Smooth muscle cell (in vitro differentiated cells): Measurements from ENCODE around the gene SDK2. TPM values are rescaled to one million over a fixed set of nuclear protein-coding genes. Genes with fewer than 3 reads are reported as not detected.

ENCODE experiments used
- DNase-seq: peaks from one replicate; lab custom pipeline; 2025; ENCODE audit not compliant: unreplicated experiment; lab: John Stamatoyannopoulos, UW
- H2AFZ ChIP-seq: fragments of 200-600 bp; sonication (generic); 2 replicates; pipeline ENCODE4 v1.6.0; 2016; ENCODE audit warnings: antibody characterized with exemption, low read depth, mild to moderate bottlenecking
- H3F3A ChIP-seq: fragments of 200-600 bp; sonication (generic); 2 replicates; pipeline ENCODE4 v1.6.0; 2017; ENCODE audit warnings: antibody characterized with exemption, low read depth
- H3K27ac ChIP-seq: fragments of 200-600 bp; sonication (generic); 2 replicates; pipeline ENCODE4 v1.5.1; 2016; ENCODE audit warnings: low read depth, mild to moderate bottlenecking
- H3K27me3 ChIP-seq: fragments of 200-600 bp; sonication (generic); 2 replicates; pipeline ENCODE4 v1.6.1; 2016; ENCODE audit warnings: low read depth, mild to moderate bottlenecking
- H3K36me3 ChIP-seq: fragments of 200-600 bp; sonication (generic); 2 replicates; pipeline ENCODE4 v1.5.1; 2016; ENCODE audit warnings: low read depth
- H3K4me1 ChIP-seq: fragments of 200-600 bp; sonication (generic); 2 replicates; pipeline ENCODE4 v1.5.1; 2016; ENCODE audit warnings: low read depth
- H3K4me2 ChIP-seq: fragments of 200-600 bp; sonication (generic); 2 replicates; pipeline ENCODE4 v1.6.0; 2016; ENCODE audit warnings: mild to moderate bottlenecking
- H3K4me3 ChIP-seq: fragments of 200-600 bp; sonication (generic); 2 replicates; pipeline ENCODE4 v1.5.1; 2016; ENCODE audit warnings: mild to moderate bottlenecking
- H3K79me2 ChIP-seq: fragments of 200-600 bp; sonication (generic); 2 replicates; pipeline ENCODE4 v1.6.0; 2016; ENCODE audit warnings: low read depth, mild to moderate bottlenecking
- H3K9ac ChIP-seq: fragments of 200-600 bp; sonication (generic); 2 replicates; pipeline ENCODE4 v1.6.0; 2016; ENCODE audit warnings: low read depth
- H3K9me3 ChIP-seq: fragments of 200-600 bp; sonication (generic); replicated peaks from 2 replicates; pipeline ENCODE4 v1.5.1; 2016; ENCODE audit warnings: low read depth
- H4K20me1 ChIP-seq: fragments of 200-600 bp; sonication (generic); 2 replicates; pipeline ENCODE4 v1.6.0; 2016; ENCODE audit warnings: low read depth
- CTCF ChIP-seq: fragments of 200-600 bp; sonication (generic); IDR thresholded peaks from 2 replicates; pipeline ENCODE4 v1.5.1; 2017; ENCODE audit warnings: borderline replicate concordance, mild to moderate bottlenecking, antibody characterized with exemption; ENCODE audit not compliant: insufficient read depth, poor library complexity, severe bottlenecking
- WGBS: methylation state at CpG from one replicate; pipeline ENCODE4 v1.1.7; 2016; ENCODE audit warnings: low lambda C conversion rate; 5-methylcytosine and 5-hydroxymethylcytosine counted together
- polyA plus RNA-seq: library from polyadenylated mRNA; unstranded; fragments of >200 nt; fragmentation: Nextera tagmentation; extraction: Ambion mirVana; gene quantifications from 2 replicates; pipeline ENCODE4 v1.2.1, GENCODE V29; 2016
- total RNA-seq: library from RNA; depleted of rRNA; stranded (reverse); fragments of >200 nt; gene quantifications from 2 replicates; pipeline ENCODE4 v1.2.3, GENCODE V29; 2014

The SDK2 gene
- total and polyA plus RNA-seq, 2 experiments from 2014 or later = 4.6 to 6.5 TPM

DNA sequence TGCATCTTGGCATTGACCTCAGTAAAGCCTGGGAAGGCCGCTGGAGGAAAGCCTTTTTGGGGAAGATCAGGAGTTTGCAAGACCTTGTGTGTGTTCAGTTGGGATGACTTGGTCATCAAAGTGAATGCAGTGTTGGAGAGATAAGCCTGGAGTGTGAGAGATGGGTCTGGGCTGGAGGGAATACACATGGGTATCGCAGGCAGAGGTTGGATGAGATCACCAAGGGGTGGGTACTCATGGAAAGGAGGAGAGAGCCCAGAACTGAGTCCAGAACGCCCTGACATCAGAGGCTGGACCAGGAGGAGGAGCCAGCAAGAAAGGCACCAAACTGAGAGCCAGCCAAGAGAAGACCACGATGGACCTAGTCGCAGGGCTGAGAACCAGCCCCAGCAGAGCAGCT is 35.2 kb downstream of the SDK2 start:
- no peak overlapping the region for H3K9ac ChIP-seq
- TF ChIP-seq CTCF = no peak

GRCh38 chr17:73605444-73605843 is 38.8 kb downstream of the SDK2 start:
- H3K27me3 ChIP-seq = no peaks in the 10 kb centered on the region
- H3F3A ChIP-seq = no peaks in the 10 kb centered on the region
- H3K27ac ChIP-seq = no peak overlapping the region
- no peaks in the 10 kb centered on the region for H3K79me2 ChIP-seq
- no peak overlapping the region for H3K4me2 ChIP-seq
- H3K4me3 ChIP-seq = no peak overlapping the region
- no peak overlapping the region for H2AFZ ChIP-seq
- WGBS = 95% methylated on average over 8 of the region's 8 CpGs
- no peak overlapping the region for H3K9ac ChIP-seq
- TF ChIP-seq CTCF = no peak
- no peaks in the 10 kb centered on the region for H4K20me1 ChIP-seq
- H3K36me3 ChIP-seq = no peaks in the 10 kb centered on the region
- H3K9me3 ChIP-seq = no peaks in the 10 kb centered on the region
- H3K4me1 ChIP-seq = peaks cover 8% of the 10 kb centered on the region
- no peak for DNase-seq

More for the DNA sequence above, 35.2 kb downstream of the SDK2 start:
- Histone ChIP-seq H3K36me3 (no peaks in the 10 kb centered on the region), H3K27me3 (no peaks in the 10 kb centered on the region), H3F3A (no peaks in the 10 kb centered on the region), H3K79me2 (peaks cover 3% of the 10 kb centered on the region), H3K4me3 (no peak overlapping the region), H4K20me1 (no peaks in the 10 kb centered on the region), H3K4me1 (peaks cover 40% of the 10 kb centered on the region), H3K27ac (no peak overlapping the region), H3K4me2 (no peak overlapping the region), H2AFZ (no peak overlapping the region), H3K9me3 (no peaks in the 10 kb centered on the region)
- DNase-seq = no peak
- 86% methylated on average over 5 of the region's 5 CpGs for WGBS

DNA sequence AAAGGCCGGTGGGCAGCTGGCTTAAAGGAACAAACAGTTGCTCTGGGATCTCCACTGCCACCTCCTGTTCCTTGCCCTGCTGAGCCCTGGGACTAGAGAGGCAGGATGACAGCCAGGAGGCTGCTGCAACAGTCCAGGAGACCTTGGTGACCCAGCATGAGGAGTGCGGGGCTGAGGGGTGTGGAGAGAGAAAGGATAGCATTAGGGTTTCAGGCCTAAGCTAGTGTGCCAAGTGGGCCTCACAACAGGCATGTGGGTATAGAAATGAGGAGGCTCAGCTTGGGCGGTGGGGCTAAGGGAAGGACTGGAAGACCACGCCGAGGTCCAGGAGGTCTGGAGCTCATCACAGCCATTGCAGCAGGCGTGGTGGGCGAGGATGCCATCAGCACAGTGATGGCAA is 39.8 kb downstream of the SDK2 start:
- 91% methylated on average over 7 of the region's 7 CpGs for WGBS
- Histone ChIP-seq H3K36me3 (no peaks in the 10 kb centered on the region), H2AFZ (no peak overlapping the region), H3K79me2 (no peaks in the 10 kb centered on the region), H3K9ac (no peak overlapping the region), H3K4me3 (no peak overlapping the region), H3K4me1 (peaks cover 6% of the 10 kb centered on the region), H3K4me2 (no peak overlapping the region), H4K20me1 (peaks cover 6% of the 10 kb centered on the region), H3K27ac (no peak overlapping the region), H3K9me3 (no peaks in the 10 kb centered on the region), H3F3A (no peaks in the 10 kb centered on the region), H3K27me3 (no peaks in the 10 kb centered on the region)
- no peak for DNase-seq
- no peak for TF ChIP-seq CTCF

DNA sequence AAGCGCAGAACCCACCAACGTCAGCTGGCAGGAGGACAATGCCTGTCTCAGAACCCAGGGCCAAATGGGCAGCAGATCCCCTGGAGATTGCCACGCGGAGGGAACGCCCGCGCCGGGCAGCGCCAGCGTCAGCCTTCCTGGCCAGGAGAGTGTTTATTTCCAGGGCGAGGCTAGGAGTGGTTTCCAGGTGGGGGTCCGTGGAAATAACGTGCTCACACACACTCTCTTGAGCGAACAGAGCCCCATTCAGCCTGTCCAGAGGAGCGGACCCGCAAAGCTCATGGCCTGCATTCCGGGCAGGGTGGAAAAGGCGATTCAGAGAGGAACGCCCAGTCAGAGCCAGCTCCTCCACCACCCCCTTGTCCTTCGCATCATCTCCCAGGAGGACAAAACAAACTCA is 40.3 kb downstream of the SDK2 start:
- peaks cover 6% of the 10 kb centered on the region for H3K4me1 ChIP-seq
- H3K79me2 ChIP-seq = no peaks in the 10 kb centered on the region
- no peaks in the 10 kb centered on the region for H3K27me3 ChIP-seq
- H4K20me1 ChIP-seq = peaks cover 6% of the 10 kb centered on the region
- no peak for DNase-seq
- H3K27ac ChIP-seq = no peak overlapping the region
- no peaks in the 10 kb centered on the region for H3K36me3 ChIP-seq
- H3F3A ChIP-seq = no peaks in the 10 kb centered on the region
- no peaks in the 10 kb centered on the region for H3K9me3 ChIP-seq
- H3K9ac ChIP-seq = no peak overlapping the region
- H2AFZ ChIP-seq = no peak overlapping the region
- WGBS = 95% methylated on average over 20 of the region's 20 CpGs
- no peak overlapping the region for H3K4me2 ChIP-seq
- no peak overlapping the region for H3K4me3 ChIP-seq
- TF ChIP-seq CTCF = no peak
